HG03521 (cell line): Measurements from ENCODE around the gene KXD1.
"Not testable (repeated sequence)": the region's sequence is repeated elsewhere in the genome, so short reads cannot be mapped to it uniquely, and the experiment has no call there.

ENCODE experiments used
- ATAC-seq: cut with Tn5 transposase; IDR thresholded peaks from one replicate; pipeline ENCODE4 v1.9.1; 2021; ENCODE audit warnings: mild to moderate bottlenecking, moderate library complexity; ENCODE audit not compliant: unreplicated experiment

KXD1 gene, protein sequence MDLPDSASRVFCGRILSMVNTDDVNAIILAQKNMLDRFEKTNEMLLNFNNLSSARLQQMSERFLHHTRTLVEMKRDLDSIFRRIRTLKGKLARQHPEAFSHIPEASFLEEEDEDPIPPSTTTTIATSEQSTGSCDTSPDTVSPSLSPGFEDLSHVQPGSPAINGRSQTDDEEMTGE

DNA sequence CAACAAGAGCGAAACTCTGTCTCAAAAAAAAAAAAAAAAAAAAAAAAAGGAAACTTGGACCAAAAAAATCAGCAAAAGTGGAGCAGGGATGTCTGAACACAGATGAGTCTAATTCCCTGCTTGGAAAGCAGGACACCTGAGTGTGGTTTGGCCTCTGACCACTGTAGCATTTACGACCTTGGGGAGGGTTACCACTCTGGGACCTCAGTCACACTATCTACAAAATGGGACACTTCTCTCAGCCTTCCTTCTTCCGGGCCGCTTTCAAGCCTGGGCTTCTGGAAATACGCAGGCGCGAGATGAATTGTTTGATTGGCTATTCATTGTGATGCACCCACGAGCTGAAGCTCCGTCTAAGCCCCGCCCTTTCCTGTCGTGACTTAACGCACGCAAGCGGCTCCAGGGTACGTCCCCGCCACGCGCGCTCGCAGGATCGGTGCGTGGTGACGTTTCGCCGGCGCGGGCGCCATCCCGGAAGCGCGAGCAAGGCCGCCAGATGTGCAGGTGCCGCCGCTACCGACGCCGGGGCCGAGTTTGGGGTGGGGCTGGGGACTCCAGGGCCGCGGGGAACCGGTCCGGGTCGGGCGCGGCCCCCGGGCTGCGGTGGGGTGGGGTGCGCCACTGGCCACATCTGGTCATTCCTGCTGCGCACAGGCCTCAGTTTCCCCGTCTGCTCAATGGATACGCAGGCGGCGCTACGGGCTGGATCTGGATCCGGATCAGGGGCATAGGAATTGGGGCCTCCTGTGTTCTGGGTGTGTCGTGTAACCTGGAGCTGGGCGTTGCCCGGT, at the start of gene KXD1:
Gene KXD1, plus strand, starts transcription at position 460 of the 791 bp plus-strand sequence. CDS start 4,187 bp downstream, outside the sequence.
- ATAC-seq: peak; percentile 90

DNA sequence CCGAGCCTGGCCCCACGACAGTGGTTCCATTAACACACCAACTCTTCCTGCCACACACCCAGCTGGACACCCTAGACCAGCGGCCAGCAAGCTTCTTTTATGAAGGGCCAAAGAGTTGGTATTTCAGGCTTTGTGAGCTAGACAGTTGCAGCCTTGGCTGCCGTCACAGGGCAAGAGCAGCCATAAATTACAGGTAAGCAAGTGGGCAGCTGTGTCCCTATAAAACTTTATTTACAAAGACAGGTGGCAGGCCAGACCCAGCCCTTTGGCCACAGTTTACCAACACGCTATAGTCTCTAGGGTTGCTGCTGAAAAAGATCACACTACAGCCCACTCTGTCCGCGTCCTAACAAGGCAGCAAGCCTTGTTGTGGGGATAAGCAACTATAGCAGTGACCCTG, 49.1 kb upstream of the KXD1 start:
- ATAC-seq: no peak

DNA sequence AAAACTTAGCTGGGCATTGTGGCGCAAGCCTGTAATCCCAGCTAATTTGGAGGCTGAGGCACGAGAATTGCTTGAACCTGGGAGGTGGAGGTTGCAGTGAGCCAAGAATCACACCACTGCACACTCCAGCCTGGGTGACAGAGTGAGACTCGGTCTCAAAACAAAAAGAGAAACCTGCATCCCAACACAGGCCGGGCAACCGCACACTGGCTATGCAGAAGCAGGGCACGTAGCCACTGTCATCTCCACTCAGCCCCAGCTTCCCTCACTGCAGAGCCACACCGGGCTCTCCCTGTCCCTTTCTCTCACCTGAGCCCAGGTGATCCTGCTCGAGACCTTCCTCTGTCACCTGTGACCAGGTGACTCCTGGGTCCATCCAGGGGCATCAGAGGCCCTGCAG, 47.5 kb upstream of the KXD1 start:
- ATAC-seq: no peak

- no peak for ATAC-seq
Observed at GRCh38 chr19:18513868-18514267, 43.8 kb upstream of the KXD1 start.

GRCh38 chr19:18514800-18515682, 42.6 kb upstream of the KXD1 start:
- ATAC-seq: no peak

DNA sequence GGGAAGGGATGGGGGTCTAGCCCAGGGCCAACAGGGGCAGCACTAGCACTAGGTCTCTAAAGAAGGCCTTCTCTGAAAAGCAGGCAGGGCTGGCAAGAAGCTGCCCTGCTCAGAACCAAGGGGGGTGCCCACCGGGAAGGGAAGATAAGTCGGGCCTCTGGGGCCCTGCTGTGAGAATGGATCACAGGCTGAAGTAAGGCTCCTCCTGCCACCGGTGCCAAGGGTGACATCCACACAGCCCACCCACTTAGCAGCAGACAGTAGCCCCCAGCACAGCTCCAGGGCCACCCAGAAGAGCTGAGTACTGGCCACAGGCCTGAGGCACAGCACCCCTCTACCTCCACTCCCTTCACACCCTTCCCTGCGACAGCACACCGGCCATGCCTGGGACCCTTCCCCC, 41.7 kb upstream of the KXD1 start:
- no peak for ATAC-seq

GRCh38 chr19:18517606-18518005, 40.1 kb upstream of the KXD1 start:
- no peak for ATAC-seq

DNA sequence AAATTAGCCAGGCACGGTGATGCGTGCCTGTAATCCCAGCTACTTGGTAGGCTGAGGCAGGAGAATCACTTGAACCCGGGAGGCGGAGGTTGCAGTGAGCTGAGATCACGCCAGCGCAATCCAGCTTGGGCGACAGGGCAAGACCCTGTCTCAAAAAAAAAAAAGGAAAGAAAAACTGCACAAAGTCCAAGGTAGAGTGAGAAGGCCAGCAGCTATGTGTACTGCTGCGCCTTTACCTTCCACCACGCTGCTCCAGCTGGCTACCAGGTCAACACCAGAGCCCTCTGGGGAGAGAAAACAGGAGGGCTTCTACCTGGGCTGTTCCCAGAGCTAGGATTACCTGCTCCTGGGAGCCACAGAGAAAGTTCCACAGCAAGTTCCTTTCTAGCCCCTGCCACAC, 39.0 kb upstream of the KXD1 start:
- no peak for ATAC-seq

DNA sequence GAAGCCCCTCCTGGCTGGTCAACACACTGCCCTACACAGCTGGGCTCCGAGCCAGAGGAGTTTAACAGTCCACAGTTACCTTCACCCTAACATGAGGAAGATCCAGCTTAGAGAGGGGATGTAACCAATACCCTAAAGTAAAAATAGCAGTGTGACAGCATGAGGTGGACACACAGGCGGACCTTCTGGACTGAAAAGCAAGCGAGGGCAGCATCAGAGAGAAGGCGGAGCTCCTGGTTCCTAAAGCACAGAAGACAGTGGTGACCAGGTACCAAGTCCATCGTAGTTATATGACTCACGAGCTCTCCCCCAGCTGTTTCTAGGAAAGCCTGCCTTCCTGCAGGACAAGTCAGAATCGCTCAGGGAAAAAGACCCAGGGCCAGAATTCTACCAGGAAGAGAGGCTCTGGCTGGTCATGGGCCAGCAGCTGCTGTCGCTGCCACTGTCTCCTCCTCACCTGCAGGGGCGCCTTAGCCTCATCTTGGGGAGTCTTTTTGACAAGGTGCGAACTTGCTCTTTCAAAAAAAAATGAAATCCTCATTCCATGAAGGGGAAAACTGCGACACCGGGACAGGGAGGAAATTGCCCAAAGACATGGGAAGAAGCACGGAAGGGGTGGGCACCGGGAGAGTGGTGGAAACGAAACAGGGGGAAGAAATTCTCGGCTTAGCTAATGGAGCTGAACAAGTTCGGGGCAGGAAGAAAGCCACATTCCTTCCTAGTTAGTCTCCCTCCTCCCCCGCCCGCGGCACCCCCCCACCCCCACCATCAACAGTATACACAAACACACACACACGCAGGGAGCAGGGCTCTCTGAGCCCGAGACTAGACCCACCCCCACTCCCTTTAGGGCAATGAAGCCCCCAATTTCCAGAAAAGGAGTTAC, 37.5 kb upstream of the KXD1 start:
- ATAC-seq: no peak

DNA sequence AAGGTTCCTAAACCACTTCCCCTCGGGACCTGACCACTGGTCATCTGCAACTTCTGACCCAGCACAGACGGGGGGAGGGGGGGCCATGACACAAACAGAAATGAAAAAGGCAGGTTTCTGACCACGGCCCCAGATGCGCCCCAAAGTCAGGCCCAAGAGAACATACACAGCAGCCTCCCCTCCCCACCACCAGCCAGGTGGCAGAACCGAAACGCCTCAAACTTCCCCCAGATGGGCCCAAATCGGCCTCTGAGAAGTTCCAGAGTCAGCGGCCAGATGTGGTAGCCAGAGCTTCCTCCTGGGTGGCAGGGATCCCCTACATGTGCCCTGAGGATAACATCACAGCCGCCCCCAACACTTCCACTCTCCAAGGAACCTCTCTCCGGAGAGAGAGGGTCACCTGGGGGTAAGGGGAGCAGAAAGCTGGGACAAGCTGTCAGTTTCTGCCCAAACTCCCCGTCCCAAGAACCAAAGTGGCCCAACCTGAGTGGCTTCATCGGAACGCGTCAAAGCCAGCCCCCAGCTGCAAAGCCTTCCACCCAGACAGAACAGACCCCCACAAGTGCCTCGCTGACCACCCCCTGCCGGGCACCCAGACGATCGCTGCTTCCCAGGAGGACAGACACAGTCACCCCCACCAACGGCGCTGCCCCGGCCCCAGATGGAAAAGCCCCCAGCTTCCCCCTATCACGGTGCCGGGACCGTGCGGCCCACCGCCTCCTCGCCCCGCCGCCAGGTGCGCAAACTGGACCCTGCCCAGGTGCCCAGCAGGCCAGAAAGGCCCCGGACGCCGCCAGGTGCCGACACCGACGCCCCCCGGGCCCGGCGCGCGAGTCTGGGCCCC, 36.6 kb upstream of the KXD1 start:
- no peak for ATAC-seq

- ATAC-seq: peak; percentile 2
Observed at GRCh38 chr19:18521692-18522123, 36.0 kb upstream of the KXD1 start, which contains the start of gene ELL. Gene ELL, minus strand, starts transcription at chr19:18522070. Its CDS starts 15 bp downstream, at chr19:18522055.

- peak; percentile 76 for ATAC-seq
Observed at GRCh38 chr19:18522124-18522861, 35.4 kb upstream of the KXD1 start.

DNA sequence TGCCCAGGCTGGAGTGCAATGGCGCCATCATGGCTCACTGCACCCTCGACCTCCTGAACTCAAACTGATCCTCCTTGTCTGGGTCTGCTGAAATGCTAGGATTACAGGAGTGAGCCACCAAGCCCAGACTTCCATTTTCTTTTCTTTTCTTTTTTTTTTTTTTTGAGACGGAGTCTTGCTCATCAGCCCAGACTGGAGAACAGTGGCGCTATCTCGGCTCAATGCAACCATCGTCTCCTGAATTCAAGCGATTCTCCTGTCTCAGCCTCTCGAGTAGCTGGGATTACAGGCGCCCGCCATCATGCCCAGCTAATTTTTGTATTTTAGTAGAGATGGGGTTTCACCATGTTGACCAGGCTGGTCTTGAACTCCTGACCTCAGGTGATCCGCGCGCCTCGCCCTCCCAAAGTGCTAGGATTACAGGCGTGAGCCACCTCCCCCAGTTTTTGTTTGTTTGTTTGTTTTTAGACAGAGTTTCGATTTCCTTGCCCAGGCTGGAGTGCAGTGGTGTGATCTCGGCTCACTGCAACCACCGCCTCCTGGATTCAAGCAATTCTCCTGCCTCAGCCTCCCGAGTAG, 34.7 kb upstream of the KXD1 start:
- ATAC-seq: not testable (repeated sequence)

- no peak for ATAC-seq
Observed at GRCh38 chr19:18523841-18524240, 33.8 kb upstream of the KXD1 start.

DNA sequence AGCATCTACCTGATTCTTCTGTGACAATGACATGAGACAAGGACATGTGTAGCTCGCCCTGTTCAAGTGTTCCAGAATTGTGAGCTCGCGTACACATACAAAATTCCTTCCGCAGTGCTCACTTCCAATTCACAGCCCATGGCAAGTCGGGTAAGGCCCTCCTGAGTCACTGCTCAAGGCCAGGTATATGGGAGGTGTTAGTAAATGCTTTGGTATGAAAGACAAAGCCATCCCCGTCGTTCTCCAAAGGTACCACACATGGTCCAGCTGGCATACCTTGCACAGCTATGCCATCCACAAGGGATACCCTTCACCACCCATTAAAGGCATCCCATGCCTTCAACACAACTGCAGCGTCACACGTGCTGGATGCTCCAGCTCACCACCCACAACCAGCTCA, 31.4 kb upstream of the KXD1 start:
- ATAC-seq: no peak

DNA sequence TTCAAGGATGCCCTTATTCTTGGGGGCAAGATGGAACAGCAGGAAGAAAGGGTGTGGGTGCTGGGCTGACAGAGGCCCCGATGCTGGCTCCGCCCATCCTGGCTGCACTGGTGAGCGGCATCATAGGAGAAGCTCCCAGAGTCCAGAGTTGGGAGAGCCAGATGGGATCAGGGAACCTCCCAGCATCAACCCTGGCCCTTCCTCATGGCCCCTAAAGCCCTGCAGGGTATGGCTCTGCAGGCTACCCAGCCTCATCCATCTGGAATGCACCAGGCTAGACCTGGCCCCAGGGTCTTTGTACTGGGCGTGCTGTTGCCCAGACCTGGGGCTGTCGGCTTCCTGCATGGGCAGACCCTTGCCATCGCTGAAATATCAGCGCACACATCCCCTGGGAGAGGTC, 27.9 kb upstream of the KXD1 start:
- no peak for ATAC-seq

- no peak for ATAC-seq
Observed at GRCh38 chr19:18531485-18531884, 26.2 kb upstream of the KXD1 start.

- no peak for ATAC-seq
Observed at GRCh38 chr19:18532168-18532890, 25.3 kb upstream of the KXD1 start.
